IPS-11a (cell line): ENCODE data around the gene ZNF750.

Experiments
- H3K4me3 ChIP-seq: one replicate; pipeline ENCODE4 v1.5.1; 2013; ENCODE audit warnings: low read depth, low read length, control low read depth

ZNF750 gene

GRCh38 chr17:82836823-82837357, 2.9 kb downstream of the ZNF750 start:
- no peak overlapping the region for H3K4me3 ChIP-seq

- H3K4me3 ChIP-seq = no peak overlapping the region
These were observed 3.9 kb downstream of the ZNF750 start for GRCh38 chr17:82835766-82836512.

- no peak overlapping the region for H3K4me3 ChIP-seq
These were observed 4.7 kb downstream of the ZNF750 start for GRCh38 chr17:82835122-82835521.

- H3K4me3 ChIP-seq = no peak overlapping the region
These were observed 6.8 kb downstream of the ZNF750 start for GRCh38 chr17:82832881-82833475.

- no peak overlapping the region for H3K4me3 ChIP-seq
These were observed 7.4 kb downstream of the ZNF750 start for GRCh38 chr17:82832411-82832810.

- H3K4me3 ChIP-seq = no peak overlapping the region
These were observed 8.0 kb downstream of the ZNF750 start for GRCh38 chr17:82831818-82832200.

- no peak overlapping the region for H3K4me3 ChIP-seq
These were observed 8.6 kb downstream of the ZNF750 start for GRCh38 chr17:82831041-82831817.

- no peak overlapping the region for H3K4me3 ChIP-seq
These were observed 9.6 kb downstream of the ZNF750 start for GRCh38 chr17:82830249-82830661.

GRCh38 chr17:82828875-82829487, 10.8 kb downstream of the ZNF750 start:
- H3K4me3 ChIP-seq = no peak overlapping the region

GRCh38 chr17:82826956-82827355, 12.9 kb downstream of the ZNF750 start:
- H3K4me3 ChIP-seq = no peak overlapping the region

- no peak overlapping the region for H3K4me3 ChIP-seq
These were observed 13.6 kb downstream of the ZNF750 start for GRCh38 chr17:82826211-82826610.

GRCh38 chr17:82825540-82826124, 14.2 kb downstream of the ZNF750 start:
- H3K4me3 ChIP-seq = no peak overlapping the region

GRCh38 chr17:82823004-82823403, 16.8 kb downstream of the ZNF750 start:
- H3K4me3 ChIP-seq = no peak overlapping the region

- no peak overlapping the region for H3K4me3 ChIP-seq
These were observed 17.5 kb downstream of the ZNF750 start for GRCh38 chr17:82822281-82822680.

- H3K4me3 ChIP-seq = no peak overlapping the region
These were observed 18.3 kb downstream of the ZNF750 start for GRCh38 chr17:82821554-82821953.

- no peak overlapping the region for H3K4me3 ChIP-seq
These were observed 19.3 kb downstream of the ZNF750 start for GRCh38 chr17:82820278-82821251.

- no peak overlapping the region for H3K4me3 ChIP-seq
These were observed 21.9 kb downstream of the ZNF750 start for GRCh38 chr17:82817947-82818346.

GRCh38 chr17:82816358-82816757, 23.5 kb downstream of the ZNF750 start:
- no peak overlapping the region for H3K4me3 ChIP-seq

GRCh38 chr17:82815790-82816305, 24.0 kb downstream of the ZNF750 start:
- no peak overlapping the region for H3K4me3 ChIP-seq
